CD14-positive monocyte (primary cell): ENCODE measurements around the gene BRF1. TPM values are rescaled to one million over a fixed set of nuclear protein-coding genes. Genes with fewer than 3 reads are reported as not detected.

ENCODE experiments used
- DNase-seq, 3 donors: peaks; one replicate each; pipeline ENCODE4 v3.0.0-alpha.2; 2011 to 2022
- H2AFZ ChIP-seq: 2 replicates; pipeline ENCODE4 v1.6.0; 2012; ENCODE audit warnings: mild to moderate bottlenecking, low read depth, low read length, inconsistent platforms; ENCODE audit not compliant: insufficient read depth, poor library complexity, severe bottlenecking
- H3K27ac ChIP-seq, 2 donors: 1 replicate in 1 of 2; 2 replicates in 1 of 2; pipeline ENCODE4 v1.5.1; 2012 to 2013; ENCODE audit warnings: low read length in 2 of 2, control low read depth in 1 of 2, inconsistent platforms in 1 of 2, low read depth in 1 of 2, mild to moderate bottlenecking in 1 of 2
- H3K27me3 ChIP-seq, 2 donors: one replicate each; pipeline versions ENCODE4 v1.6.0 to v1.6.1; 2011 to 2013; ENCODE audit warnings: low read length in 2 of 2; ENCODE audit not compliant: control insufficient read depth in 2 of 2, insufficient read depth in 2 of 2
- H3K36me3 ChIP-seq, 2 donors: replicated peaks in 1 of 2; 1 replicate in 1 of 2; 2 replicates in 1 of 2; pipeline versions ENCODE4 v1.5.1 to v1.6.1; 2012 to 2013; ENCODE audit warnings: low read length in 2 of 2, control low read depth in 1 of 2, inconsistent platforms in 1 of 2, mild to moderate bottlenecking in 1 of 2; ENCODE audit not compliant: insufficient read depth in 2 of 2, control insufficient read depth in 1 of 2
- H3K4me1 ChIP-seq, 2 donors: 1 replicate in 1 of 2; 2 replicates in 1 of 2; pipeline versions ENCODE4 v1.5.1 to v1.6.1; 2012 to 2013; ENCODE audit warnings: low read length in 2 of 2, control low read depth in 1 of 2, inconsistent platforms in 1 of 2, mild to moderate bottlenecking in 1 of 2, moderate library complexity in 1 of 2; ENCODE audit not compliant: insufficient read depth in 2 of 2, control insufficient read depth in 1 of 2
- H3K4me2 ChIP-seq: replicated peaks from 2 replicates; pipeline ENCODE3; 2012; ENCODE audit warnings: low read length, moderate library complexity, mild to moderate bottlenecking; ENCODE audit not compliant: poor library complexity, severe bottlenecking; ENCODE audit errors: extremely low read depth
- H3K4me3 ChIP-seq, 3 experiments: fragments of 200-600 bp in 1 of 3; sonication (generic) in 1 of 3; replicated peaks in 1 of 3; 1 replicate in 2 of 3; 2 replicates in 1 of 3; pipeline ENCODE4 v1.5.1; 2011 to 2013; ENCODE audit warnings: low read length in 3 of 3, mild to moderate bottlenecking in 3 of 3, control low read depth in 2 of 3, low read depth in 2 of 3, inconsistent platforms in 1 of 3, moderate library complexity in 1 of 3
- H3K79me2 ChIP-seq: 2 replicates; pipeline ENCODE4 v1.6.0; 2012; ENCODE audit warnings: mild to moderate bottlenecking, control low read depth, inconsistent platforms, low read length, moderate library complexity; ENCODE audit not compliant: insufficient read depth
- H3K9ac ChIP-seq: 2 replicates; pipeline ENCODE4 v1.6.0; 2017; ENCODE audit warnings: low read length, mild to moderate bottlenecking; ENCODE audit not compliant: insufficient read depth, poor library complexity, severe bottlenecking
- H3K9me3 ChIP-seq, 2 donors: replicated peaks in 1 of 2; 1 replicate in 1 of 2; 2 replicates in 1 of 2; pipeline versions ENCODE4 v1.5.1 to v1.6.1; 2012 to 2013; ENCODE audit warnings: low read length in 2 of 2, control low read depth in 1 of 2; ENCODE audit not compliant: control insufficient read depth in 1 of 2, insufficient read depth in 1 of 2
- H4K20me1 ChIP-seq: 2 replicates; pipeline ENCODE4 v1.6.0; 2012; ENCODE audit warnings: mild to moderate bottlenecking, low read length, control low read depth, moderate library complexity; ENCODE audit not compliant: insufficient read depth
- H3K27ac Mint-ChIP-seq, 7 donors: one replicate each; pipeline ENCODE4 v1.8.0; 2020; ENCODE audit warnings: mild to moderate bottlenecking in 7 of 7, mixed read lengths in 7 of 7, moderate library complexity in 6 of 7, inconsistent platforms in 2 of 7
- H3K27me3 Mint-ChIP-seq, 3 donors: one replicate each; pipeline ENCODE4 v1.8.0; 2021 to 2022; ENCODE audit warnings: low read depth in 3 of 3, mild to moderate bottlenecking in 3 of 3, mixed read lengths in 3 of 3, moderate library complexity in 3 of 3, inconsistent platforms in 1 of 3
- H3K36me3 Mint-ChIP-seq, 2 donors: one replicate each; pipeline ENCODE4 v1.8.0; 2020; ENCODE audit warnings: mixed read lengths in 2 of 2, inconsistent platforms in 1 of 2, mild to moderate bottlenecking in 1 of 2
- H3K4me1 Mint-ChIP-seq: one replicate; pipeline ENCODE4 v1.8.0; 2020; ENCODE audit warnings: mild to moderate bottlenecking, mixed read lengths
- H3K4me3 Mint-ChIP-seq, 2 donors: one replicate each; pipeline ENCODE4 v1.8.0; 2020; ENCODE audit warnings: mild to moderate bottlenecking in 2 of 2, mixed read lengths in 2 of 2, moderate library complexity in 1 of 2
- H3K9me3 Mint-ChIP-seq, 7 donors: one replicate each; pipeline ENCODE4 v1.8.0; 2020 to 2022; ENCODE audit warnings: mixed read lengths in 7 of 7, mild to moderate bottlenecking in 6 of 7, moderate library complexity in 6 of 7, inconsistent platforms in 2 of 7
- WGBS: methylation state at CpG from one replicate; pipeline ENCODE4 v1.1.5; 2013; ENCODE audit warnings: missing lambda C conversion rate; ENCODE audit not compliant: insufficient coverage; 5-methylcytosine and 5-hydroxymethylcytosine counted together
- intact Hi-C, 2 donors: fragments of 100-400 bp; cut with micrococcal nuclease; formaldehyde crosslinking; loops; one replicate each; pipeline versions ENCODE4 v1.15.0 to v1.15.1; 2023
- polyA plus RNA-seq, 3 donors: library from polyadenylated mRNA; depleted of rRNA in 1 of 3; unstranded in 2 of 3; stranded (reverse) in 1 of 3; fragments of 300-500 nt in 2 of 3; fragments of >200 nt in 1 of 3; fragmentation: Illumina TruSeq in 2 of 3; gene quantifications; 1 replicate in 2 of 3; 2 replicates in 1 of 3; pipeline ENCODE4 v1.2.3, GENCODE V29; 2012 to 2021
- TF ChIP-seq, protein P1 (sequence below): fragments of 200-600 bp; IDR thresholded peaks from one replicate; pipeline ENCODE4 v1.8.0; 2022; ENCODE audit warnings: antibody characterized with exemption, mild to moderate bottlenecking

The BRF1 gene
- polyA plus RNA-seq, 3 donors = 2.3 to 20.5 (median 2.5) TPM

- Mint-ChIP-seq H3K27ac (no peak overlapping the region), H3K4me1 (peaks cover 26% of the 10 kb centered on the region), H3K9me3 (no peaks in the 10 kb centered on the region), H3K36me3 (peaks cover 38 to 57% of the 10 kb centered on the region in 2 donors), H3K4me3 (no peak overlapping the region), H3K27me3 (no peaks in the 10 kb centered on the region)
- Histone ChIP-seq H3K79me2 (peaks cover 57% of the 10 kb centered on the region), H3K27me3 (no peaks in the 10 kb centered on the region), H4K20me1 (peaks cover 72% of the 10 kb centered on the region), H3K9ac (no peak overlapping the region), H3K4me2 (no peak overlapping the region), H3K36me3 (peaks cover 7 to 33% of the 10 kb centered on the region in 2 donors), H3K9me3 (no peaks in the 10 kb centered on the region), H2AFZ (no peak overlapping the region), H3K4me1 (peaks cover 7 to 9% of the 10 kb centered on the region in 2 donors), H3K27ac (no peak overlapping the region), H3K4me3 (no peak overlapping the region)
- DNase-seq = no peak
- 71% methylated on average over 6 of the region's 8 CpGs for WGBS
- TF ChIP-seq, protein P1, sequence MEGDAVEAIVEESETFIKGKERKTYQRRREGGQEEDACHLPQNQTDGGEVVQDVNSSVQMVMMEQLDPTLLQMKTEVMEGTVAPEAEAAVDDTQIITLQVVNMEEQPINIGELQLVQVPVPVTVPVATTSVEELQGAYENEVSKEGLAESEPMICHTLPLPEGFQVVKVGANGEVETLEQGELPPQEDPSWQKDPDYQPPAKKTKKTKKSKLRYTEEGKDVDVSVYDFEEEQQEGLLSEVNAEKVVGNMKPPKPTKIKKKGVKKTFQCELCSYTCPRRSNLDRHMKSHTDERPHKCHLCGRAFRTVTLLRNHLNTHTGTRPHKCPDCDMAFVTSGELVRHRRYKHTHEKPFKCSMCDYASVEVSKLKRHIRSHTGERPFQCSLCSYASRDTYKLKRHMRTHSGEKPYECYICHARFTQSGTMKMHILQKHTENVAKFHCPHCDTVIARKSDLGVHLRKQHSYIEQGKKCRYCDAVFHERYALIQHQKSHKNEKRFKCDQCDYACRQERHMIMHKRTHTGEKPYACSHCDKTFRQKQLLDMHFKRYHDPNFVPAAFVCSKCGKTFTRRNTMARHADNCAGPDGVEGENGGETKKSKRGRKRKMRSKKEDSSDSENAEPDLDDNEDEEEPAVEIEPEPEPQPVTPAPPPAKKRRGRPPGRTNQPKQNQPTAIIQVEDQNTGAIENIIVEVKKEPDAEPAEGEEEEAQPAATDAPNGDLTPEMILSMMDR = no peak
- intact Hi-C loops = no loop called here
These were observed 15.6 kb downstream of the BRF1 start for GRCh38 chr14:105285174-105285573.

GRCh38 chr14:105283899-105284298 lies 16.9 kb downstream of the BRF1 start:
- no peaks in the 10 kb centered on the region for H3K9me3 ChIP-seq
- H3K27ac Mint-ChIP-seq = peak overlapping the region in 1 of 7 donors; percentile 46
- no peaks in the 10 kb centered on the region for H3K27me3 ChIP-seq
- no peak for DNase-seq
- H3K36me3 Mint-ChIP-seq = peaks cover 38 to 67% of the 10 kb centered on the region in 2 donors
- no peaks in the 10 kb centered on the region for H3K9me3 Mint-ChIP-seq
- H3K4me1 Mint-ChIP-seq = peaks cover 25% of the 10 kb centered on the region
- H4K20me1 ChIP-seq = peaks cover 83% of the 10 kb centered on the region
- H3K79me2 ChIP-seq = peaks cover 55% of the 10 kb centered on the region
- no peak overlapping the region for H3K27ac ChIP-seq
- H3K9ac ChIP-seq = no peak overlapping the region
- H3K27me3 Mint-ChIP-seq = no peaks in the 10 kb centered on the region
- WGBS = 15% methylated on average over 13 of the region's 15 CpGs
- TF ChIP-seq, protein P1 = no peak
- H3K4me3 ChIP-seq = no peak overlapping the region
- no peak overlapping the region for H3K4me3 Mint-ChIP-seq
- intact Hi-C loops = no loop called here
- peaks cover 6 to 8% of the 10 kb centered on the region in 2 donors for H3K4me1 ChIP-seq
- H3K36me3 ChIP-seq = peaks cover 7 to 38% of the 10 kb centered on the region in 2 donors
- no peak overlapping the region for H3K4me2 ChIP-seq
- H2AFZ ChIP-seq = no peak overlapping the region
